Neuronal stem cell (in vitro differentiated cells): ENCODE results near the gene LY6G6C.
A peak's percentile ranks its signal among the peaks of the same experiment; 100 is the strongest.

Experiments used
- DNase-seq: peaks from one replicate; pipeline ENCODE4 v3.0.0-alpha.2; 2013; ENCODE audit warnings: low spot score
- H2AFZ ChIP-seq: one replicate; pipeline ENCODE4 v1.6.1; 2013; ENCODE audit warnings: mild to moderate bottlenecking, low read length, inconsistent platforms
- H2AK5ac ChIP-seq: 2 replicates; pipeline ENCODE4 v1.6.1; 2013; ENCODE audit warnings: low read depth, mild to moderate bottlenecking, inconsistent platforms, low read length, moderate library complexity, mixed read lengths
- H2BK120ac ChIP-seq: 2 replicates; pipeline ENCODE4 v1.6.1; 2013; ENCODE audit warnings: low read depth, mild to moderate bottlenecking, inconsistent platforms, low read length, moderate library complexity, mixed read lengths
- H2BK12ac ChIP-seq: one replicate; pipeline ENCODE4 v1.6.1; 2013; ENCODE audit warnings: low read length, inconsistent platforms
- H2BK15ac ChIP-seq: 2 replicates; pipeline ENCODE4 v1.6.1; 2013; ENCODE audit warnings: mild to moderate bottlenecking, low read length, inconsistent platforms, mixed read lengths
- H2BK5ac ChIP-seq: one replicate; pipeline ENCODE4 v1.6.1; 2013; ENCODE audit warnings: inconsistent platforms, mild to moderate bottlenecking, low read length, moderate library complexity
- H3K14ac ChIP-seq: one replicate; pipeline ENCODE4 v1.6.1; 2013; ENCODE audit warnings: low read length, inconsistent platforms
- H3K18ac ChIP-seq: 2 replicates; pipeline ENCODE4 v1.6.1; 2013; ENCODE audit warnings: low read length, inconsistent platforms
- H3K23ac ChIP-seq: 2 replicates; pipeline ENCODE4 v1.6.1; 2013; ENCODE audit warnings: low read depth, mild to moderate bottlenecking, mixed read lengths, low read length, inconsistent platforms; ENCODE audit not compliant: poor library complexity
- H3K27ac ChIP-seq: replicated peaks from 3 replicates; pipeline ENCODE4 v1.5.1; 2013; ENCODE audit warnings: low read length, inconsistent platforms
- H3K27me3 ChIP-seq, 3 experiments: 2 replicates each; pipeline ENCODE4 v1.6.1; 2013; ENCODE audit warnings: low read length in 3 of 3, mild to moderate bottlenecking in 2 of 3, inconsistent platforms in 1 of 3, low read depth in 1 of 3, mixed read lengths in 1 of 3, moderate library complexity in 1 of 3; ENCODE audit not compliant: control insufficient read depth in 3 of 3, insufficient read depth in 3 of 3
- H3K36me3 ChIP-seq, 2 donors: replicated peaks in 1 of 2; 2 replicates each; pipeline ENCODE4 v1.6.1; 2013; ENCODE audit warnings: low read length in 2 of 2; ENCODE audit not compliant: control insufficient read depth in 2 of 2, insufficient read depth in 2 of 2
- H3K4ac ChIP-seq: 2 replicates; pipeline ENCODE4 v1.6.1; 2013; ENCODE audit warnings: inconsistent platforms, mild to moderate bottlenecking, low read length, moderate library complexity
- H3K4me1 ChIP-seq, 2 donors: 1 replicate in 1 of 2; 2 replicates in 1 of 2; pipeline ENCODE4 v1.6.1; 2013; ENCODE audit warnings: low read length in 2 of 2, low read depth in 1 of 2; ENCODE audit not compliant: control insufficient read depth in 2 of 2, insufficient read depth in 1 of 2
- H3K4me2 ChIP-seq: one replicate; pipeline ENCODE4 v1.6.1; 2013; ENCODE audit warnings: mild to moderate bottlenecking, low read length, inconsistent platforms; ENCODE audit not compliant: insufficient read depth, poor library complexity, severe bottlenecking
- H3K4me3 ChIP-seq, 2 donors: 2 replicates each; pipeline ENCODE4 v1.5.1; 2013; ENCODE audit warnings: low read length in 2 of 2, mild to moderate bottlenecking in 2 of 2, inconsistent platforms in 1 of 2, moderate library complexity in 1 of 2
- H3K79me1 ChIP-seq: one replicate; pipeline ENCODE4 v1.6.1; 2013; ENCODE audit warnings: low read depth, mild to moderate bottlenecking, inconsistent platforms, low read length, moderate library complexity
- H3K9ac ChIP-seq: one replicate; pipeline ENCODE4 v1.6.1; 2013; ENCODE audit warnings: mild to moderate bottlenecking, low read depth, low read length, inconsistent platforms; ENCODE audit not compliant: poor library complexity
- H3K9me3 ChIP-seq, 2 donors: replicated peaks in 1 of 2; 2 replicates each; pipeline versions ENCODE3 to v1.6.1; 2013; ENCODE audit warnings: low read length in 2 of 2, mild to moderate bottlenecking in 2 of 2, inconsistent platforms in 1 of 2, low read depth in 1 of 2, mixed read lengths in 1 of 2, moderate library complexity in 1 of 2; ENCODE audit not compliant: control insufficient read depth in 2 of 2, insufficient read depth in 1 of 2
- H4K8ac ChIP-seq: one replicate; pipeline ENCODE4 v1.6.1; 2013; ENCODE audit warnings: low read depth, mild to moderate bottlenecking, inconsistent platforms, low read length, moderate library complexity
- H4K91ac ChIP-seq: one replicate; pipeline ENCODE4 v1.6.1; 2013; ENCODE audit warnings: low read length, low read depth, mild to moderate bottlenecking, inconsistent platforms; ENCODE audit not compliant: poor library complexity
- WGBS, 2 donors: extraction: QIAGEN DNeasy Blood & Tissue Kit; methylation state at CpG; one replicate each; pipeline ENCODE4 v1.1.7; 2013; ENCODE audit warnings: missing lambda C conversion rate in 2 of 2, mixed read lengths in 1 of 2; ENCODE audit not compliant: insufficient read length in 2 of 2, insufficient replicate concordance in 1 of 2; ENCODE audit errors: extremely low coverage in 2 of 2; 5-methylcytosine and 5-hydroxymethylcytosine counted together

The LY6G6C gene

GRCh38 chr6:31765559-31765909, 44.0 kb upstream of the LY6G6C start:
- DNase-seq: no peak
- no peak overlapping the region for H3K18ac ChIP-seq
- WGBS, 2 donors: no CpG with 5 or more reads among the region's 9 CpGs
- peaks cover 9 to 46% of the 10 kb centered on the region in 2 donors for H3K36me3 ChIP-seq
- no peak overlapping the region for H3K27ac ChIP-seq
- no peak overlapping the region for H2BK12ac ChIP-seq
- H4K8ac ChIP-seq: no peak overlapping the region
- H2BK120ac ChIP-seq: no peak overlapping the region
- no peak overlapping the region for H3K4me2 ChIP-seq
- peak overlapping the region; percentile 95 for H2AK5ac ChIP-seq
- H2AFZ ChIP-seq: no peak overlapping the region
- peak overlapping the region; percentile 23 for H3K23ac ChIP-seq
- H3K4me1 ChIP-seq: peaks cover 15 to 23% of the 10 kb centered on the region in 2 donors
- H3K27me3 ChIP-seq: no peaks in the 10 kb centered on the region
- peak overlapping the region; percentile 35 for H4K91ac ChIP-seq
- H3K9me3 ChIP-seq: peaks cover 0 to 1% of the 10 kb centered on the region in 2 donors
- peak overlapping the region; percentile 11 for H2BK15ac ChIP-seq
- no peak overlapping the region for H3K4ac ChIP-seq
- no peak overlapping the region for H2BK5ac ChIP-seq
- no peak overlapping the region for H3K9ac ChIP-seq
- H3K14ac ChIP-seq: no peak overlapping the region
- H3K79me1 ChIP-seq: no peaks in the 10 kb centered on the region
- no peak overlapping the region for H3K4me3 ChIP-seq

- Histone ChIP-seq H3K14ac (no peak overlapping the region), H2AFZ (no peak overlapping the region), H3K27me3 (no peaks in the 10 kb centered on the region), H2BK15ac (no peak overlapping the region), H4K91ac (no peak overlapping the region), H2BK120ac (no peak overlapping the region), H2BK5ac (peak overlapping the region; percentile 96), H3K4me3 (no peak overlapping the region), H3K36me3 (peaks cover 13 to 59% of the 10 kb centered on the region in 2 donors), H3K18ac (no peak overlapping the region), H3K27ac (no peak overlapping the region), H4K8ac (no peak overlapping the region), H3K4ac (no peak overlapping the region), H3K4me1 (peaks cover 15 to 23% of the 10 kb centered on the region in 2 donors), H3K9ac (no peak overlapping the region), H3K23ac (no peak overlapping the region), H2BK12ac (no peak overlapping the region), H2AK5ac (peak overlapping the region; percentile 44), H3K4me2 (no peak overlapping the region), H3K79me1 (no peaks in the 10 kb centered on the region), H3K9me3 (peaks cover 0 to 1% of the 10 kb centered on the region in 2 donors)
- no peak for DNase-seq
- no CpG with 5 or more reads among the region's 4 CpGs for WGBS, 2 donors
Measured at GRCh38 chr6:31764198-31764597, 42.7 kb upstream of the LY6G6C start.

GRCh38 chr6:31763619-31763940, 42.0 kb upstream of the LY6G6C start:
- Histone ChIP-seq H3K9ac (no peak overlapping the region), H3K36me3 (peaks cover 13 to 65% of the 10 kb centered on the region in 2 donors), H2BK5ac (peak overlapping the region; percentile 96), H3K4me3 (no peak overlapping the region), H2BK12ac (peak overlapping the region; percentile 77), H3K4me1 (peaks cover 15 to 23% of the 10 kb centered on the region in 2 donors), H4K91ac (no peak overlapping the region), H2AK5ac (peak overlapping the region; percentile 95), H3K4ac (peak overlapping the region; percentile 93), H2BK120ac (peak overlapping the region; percentile 63), H3K18ac (peak overlapping the region; percentile 97), H3K9me3 (no peaks in the 10 kb centered on the region), H2BK15ac (peak overlapping the region; percentile 84), H2AFZ (peak overlapping the region; percentile 37), H3K4me2 (peak overlapping the region; percentile 21), H3K27me3 (no peaks in the 10 kb centered on the region), H3K23ac (peak overlapping the region; percentile 89), H3K27ac (peak overlapping the region; percentile 86), H4K8ac (peak overlapping the region; percentile 97), H3K14ac (no peak overlapping the region), H3K79me1 (no peaks in the 10 kb centered on the region)
- no CpG with 5 or more reads among the region's 1 CpG for WGBS, 2 donors
- DNase-seq: peak; percentile 71

- H2BK15ac ChIP-seq: peak overlapping the region; percentile 84
- H2BK12ac ChIP-seq: peak overlapping the region; percentile 95
- H4K91ac ChIP-seq: peak overlapping the region; percentile 95
- H3K9me3 ChIP-seq: no peaks in the 10 kb centered on the region
- no peak for DNase-seq
- no peaks in the 10 kb centered on the region for H3K27me3 ChIP-seq
- peak overlapping the region; percentile 37 for H2AFZ ChIP-seq
- H3K23ac ChIP-seq: peak overlapping the region; percentile 89
- H3K4ac ChIP-seq: peak overlapping the region; percentile 93
- H3K9ac ChIP-seq: peak overlapping the region; percentile 75
- peak overlapping the region; percentile 95 for H2AK5ac ChIP-seq
- no CpG with 5 or more reads among the region's 8 CpGs for WGBS, 2 donors
- peak overlapping the region; percentile 97 for H3K18ac ChIP-seq
- no peak overlapping the region for H3K4me3 ChIP-seq
- H3K14ac ChIP-seq: peak overlapping the region; percentile 95
- peak overlapping the region; percentile 96 for H2BK5ac ChIP-seq
- H3K27ac ChIP-seq: peak overlapping the region; percentile 86
- H3K79me1 ChIP-seq: no peaks in the 10 kb centered on the region
- H2BK120ac ChIP-seq: peak overlapping the region; percentile 63
- H3K36me3 ChIP-seq: peaks cover 15 to 70% of the 10 kb centered on the region in 2 donors
- H4K8ac ChIP-seq: peak overlapping the region; percentile 97
- H3K4me1 ChIP-seq: peaks cover 15 to 23% of the 10 kb centered on the region in 2 donors
- H3K4me2 ChIP-seq: peak overlapping the region; percentile 21
Measured at GRCh38 chr6:31762878-31763618, 41.5 kb upstream of the LY6G6C start.
